Skin epidermis (tissue), 12 donors: ENCODE results near the gene HMCN2.

ENCODE experiments used
- H3K27ac ChIP-seq, 21 experiments: fragments of 200-600 bp; sonication (generic) in 11 of 21; one replicate each; pipeline ENCODE4 v1.5.0; 2020; ENCODE audit warnings: mild to moderate bottlenecking in 3 of 21, inconsistent platforms in 2 of 21, moderate library complexity in 2 of 21
- H3K4me3 ChIP-seq, 7 experiments: fragments of 200-600 bp; sonication (generic) in 2 of 7; one replicate each; pipeline ENCODE4 v1.5.0; 2020; ENCODE audit warnings: inconsistent platforms in 2 of 7, mild to moderate bottlenecking in 2 of 7, moderate library complexity in 1 of 7

HMCN2 gene

DNA sequence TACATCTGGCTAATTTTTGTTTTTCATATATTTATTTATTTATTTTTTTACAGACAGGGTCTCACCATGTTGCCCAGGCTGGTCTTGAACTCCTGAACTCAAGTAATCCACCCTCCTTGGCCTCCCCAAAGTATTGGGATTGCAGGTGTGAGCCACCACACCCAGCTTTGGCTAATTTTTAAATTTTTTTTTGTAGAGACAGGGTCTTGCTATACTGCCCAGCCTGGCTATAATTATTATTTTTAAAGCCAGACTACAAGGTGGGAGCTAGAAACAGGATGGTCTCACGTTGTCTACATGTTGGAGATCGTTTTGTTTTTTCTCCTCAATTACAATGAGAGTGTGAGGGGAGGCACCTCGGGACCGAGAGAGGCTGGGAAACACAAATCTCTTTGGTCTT, 203.0 kb downstream of the HMCN2 start:
- Histone ChIP-seq H3K27ac (no peak overlapping the region), H3K4me3 (no peak overlapping the region)

DNA sequence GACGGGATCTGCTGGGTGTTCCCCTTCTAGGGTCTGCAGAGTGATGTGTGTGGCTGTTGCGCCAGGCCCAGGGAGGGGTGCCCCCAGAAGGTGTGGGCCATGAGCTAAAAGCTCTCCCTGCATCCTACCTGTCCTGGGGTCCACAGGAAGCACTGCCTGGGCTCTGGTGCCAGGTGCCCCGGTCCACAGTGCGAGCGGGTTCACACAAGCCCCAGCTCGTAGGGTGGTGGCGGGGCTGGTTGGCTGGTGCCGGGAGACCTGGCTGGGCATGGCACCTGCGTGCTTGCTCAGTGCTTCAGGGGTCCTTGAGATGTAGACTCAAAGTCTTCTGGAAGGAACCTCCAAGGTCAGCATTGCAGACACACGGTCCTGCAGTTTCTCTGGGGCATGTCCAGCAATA, 204.7 kb downstream of the HMCN2 start:
- Histone ChIP-seq H3K4me3 (no peak overlapping the region), H3K27ac (no peak overlapping the region)

GRCh38 chr9:130470950-130471349, 205.4 kb downstream of the HMCN2 start:
- Histone ChIP-seq H3K4me3 (no peak overlapping the region), H3K27ac (no peak overlapping the region)

GRCh38 chr9:130471411-130472183, 206.0 kb downstream of the HMCN2 start:
- no peak overlapping the region for H3K4me3 ChIP-seq

GRCh38 chr9:130472184-130472705, 206.7 kb downstream of the HMCN2 start:
- H3K4me3 ChIP-seq: no peak overlapping the region
- H3K27ac ChIP-seq: no peak overlapping the region

More at GRCh38 chr9:130471411-130472183, 206.0 kb downstream of the HMCN2 start:
- H3K27ac ChIP-seq: no peak overlapping the region

- Histone ChIP-seq H3K4me3 (no peak overlapping the region), H3K27ac (no peak overlapping the region)
These were observed 207.4 kb downstream of the HMCN2 start for GRCh38 chr9:130473009-130473408.

DNA sequence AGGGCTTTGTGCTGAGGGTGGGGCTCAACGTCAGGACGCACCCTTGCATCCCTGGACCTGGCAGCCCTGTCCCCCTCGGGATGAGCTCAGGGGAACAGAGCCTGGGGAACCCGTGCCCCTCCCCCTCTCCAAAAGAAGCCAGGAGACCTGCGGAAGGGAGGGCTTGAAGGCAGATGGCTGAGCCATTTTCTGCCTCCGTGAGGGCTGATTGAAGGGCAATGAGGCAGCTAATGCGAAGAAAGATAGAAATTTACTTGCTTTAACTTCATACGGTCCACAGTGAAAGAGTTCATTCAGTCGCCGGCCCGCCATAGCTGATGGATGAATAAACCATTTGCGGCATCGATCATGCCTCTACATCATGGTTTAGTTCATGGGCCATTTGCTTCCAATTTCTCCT, 208.0 kb downstream of the HMCN2 start:
- no peak overlapping the region for H3K4me3 ChIP-seq
- no peak overlapping the region for H3K27ac ChIP-seq

DNA sequence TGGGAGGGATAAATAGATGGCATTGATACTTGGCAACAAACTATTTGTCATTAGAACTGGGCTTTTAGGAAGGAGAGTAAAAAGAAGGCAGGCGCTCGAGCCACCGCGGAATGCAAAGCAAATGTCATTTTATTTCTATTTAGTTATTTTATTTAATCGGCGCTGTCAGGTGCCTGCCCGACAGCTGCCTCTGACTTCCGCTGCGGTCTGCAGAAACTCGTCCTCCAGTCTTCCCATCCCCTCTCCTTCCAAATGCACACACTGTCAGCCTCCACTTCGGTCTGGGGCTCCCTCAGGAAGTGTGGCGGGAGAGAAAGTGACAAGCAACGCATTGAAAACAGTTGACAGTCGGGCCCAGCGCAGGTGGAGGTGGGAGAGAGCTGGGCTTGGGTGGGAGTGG, 208.5 kb downstream of the HMCN2 start:
- Histone ChIP-seq H3K27ac (no peak overlapping the region), H3K4me3 (no peak overlapping the region)

DNA sequence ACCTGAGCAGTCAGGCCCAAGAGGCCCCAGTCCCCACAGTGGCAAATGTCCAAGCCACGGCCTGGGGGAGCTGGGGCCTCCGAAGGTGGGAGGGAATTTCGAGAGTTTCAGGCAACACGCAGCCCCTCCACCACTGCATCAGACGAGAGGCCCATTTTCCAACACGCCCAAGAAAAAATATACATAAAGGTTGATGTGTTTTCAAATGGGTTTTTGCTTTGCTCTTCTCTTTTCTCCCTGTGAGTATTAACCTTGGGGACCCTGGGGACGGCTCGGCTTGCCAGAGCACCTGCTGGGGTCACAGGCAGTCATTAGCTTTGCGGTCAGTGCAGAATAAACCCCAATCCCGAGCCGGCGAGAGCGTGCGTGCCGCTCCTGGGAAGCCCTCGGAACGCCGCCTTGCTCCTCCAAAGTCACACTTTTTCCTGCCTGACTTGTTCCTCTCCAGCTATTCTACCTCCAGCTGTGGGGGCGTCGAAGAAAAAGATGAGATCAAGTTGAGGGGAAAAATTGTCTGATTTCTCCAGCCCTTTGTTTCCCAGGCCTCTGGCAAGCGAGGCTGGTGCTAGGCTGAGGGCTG, 210.7 kb downstream of the HMCN2 start:
- Histone ChIP-seq H3K4me3 (no peak overlapping the region), H3K27ac (no peak overlapping the region)

GRCh38 chr9:130477564-130477963, 212.0 kb downstream of the HMCN2 start:
- H3K4me3 ChIP-seq: no peak overlapping the region
- H3K27ac ChIP-seq: no peak overlapping the region

DNA sequence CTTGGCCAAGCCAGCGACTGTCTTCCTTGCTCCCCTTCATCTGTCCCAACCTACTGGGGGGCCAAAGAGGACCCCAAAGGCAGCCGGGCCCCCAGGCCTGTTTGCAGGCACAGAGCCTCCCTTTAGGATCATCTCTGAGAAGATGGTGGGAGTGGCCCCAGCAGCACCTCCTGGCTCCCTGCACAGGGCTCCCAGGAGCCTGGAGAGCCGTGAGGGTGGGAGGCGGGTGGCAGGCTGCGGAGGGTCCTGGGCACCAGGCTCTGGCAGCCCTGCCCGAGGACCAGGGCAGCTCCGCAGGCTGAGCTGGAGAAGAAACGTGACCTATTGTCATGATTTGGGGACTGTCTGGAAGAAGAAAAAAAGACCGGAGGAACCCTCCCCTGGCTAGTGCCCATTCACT, 212.6 kb downstream of the HMCN2 start:
- H3K4me3 ChIP-seq: no peak overlapping the region

DNA sequence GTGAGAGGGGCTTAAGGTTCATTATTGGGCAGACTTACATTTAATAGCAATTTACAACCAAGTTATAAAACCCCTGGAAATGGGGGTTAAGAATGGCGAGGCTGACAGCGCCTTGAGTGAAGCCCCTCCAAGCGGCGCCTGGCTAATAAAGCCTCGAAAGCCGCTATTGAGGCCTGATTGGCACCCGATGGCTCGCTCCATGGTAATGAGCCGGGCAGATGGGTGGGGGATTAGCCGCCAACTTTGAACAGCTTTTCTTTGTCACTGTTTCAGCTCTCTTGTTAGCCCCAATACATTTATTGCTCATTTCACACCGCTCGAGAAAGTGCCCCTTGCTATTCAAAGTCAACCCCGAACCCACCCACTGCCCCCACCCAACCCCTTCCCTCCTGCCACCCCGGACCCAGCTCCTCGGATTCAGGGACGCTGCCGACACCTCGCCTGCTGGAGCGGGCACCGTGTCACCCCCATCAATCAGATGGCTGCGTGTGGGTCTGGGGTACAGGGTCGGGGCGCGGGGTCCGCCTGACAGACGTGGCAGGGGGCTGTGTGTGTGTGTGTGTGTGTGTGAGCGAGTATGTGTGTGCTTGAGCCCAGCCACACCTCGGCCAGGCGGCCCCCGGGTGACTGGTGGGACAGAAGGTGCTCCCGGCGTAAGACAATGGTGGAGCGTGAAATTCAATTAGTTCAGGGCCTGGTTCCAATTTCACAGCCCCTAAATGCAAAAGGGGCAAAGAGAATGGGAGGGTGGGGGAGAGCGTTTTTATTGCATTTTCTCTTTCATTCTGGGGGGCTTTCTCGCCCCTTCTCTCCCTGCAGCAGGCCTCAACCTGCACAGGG, 213.4 kb downstream of the HMCN2 start:
- Histone ChIP-seq H3K4me3 (no peak overlapping the region), H3K27ac (no peak overlapping the region)

More for the DNA sequence above, 212.6 kb downstream of the HMCN2 start:
- no peak overlapping the region for H3K27ac ChIP-seq

DNA sequence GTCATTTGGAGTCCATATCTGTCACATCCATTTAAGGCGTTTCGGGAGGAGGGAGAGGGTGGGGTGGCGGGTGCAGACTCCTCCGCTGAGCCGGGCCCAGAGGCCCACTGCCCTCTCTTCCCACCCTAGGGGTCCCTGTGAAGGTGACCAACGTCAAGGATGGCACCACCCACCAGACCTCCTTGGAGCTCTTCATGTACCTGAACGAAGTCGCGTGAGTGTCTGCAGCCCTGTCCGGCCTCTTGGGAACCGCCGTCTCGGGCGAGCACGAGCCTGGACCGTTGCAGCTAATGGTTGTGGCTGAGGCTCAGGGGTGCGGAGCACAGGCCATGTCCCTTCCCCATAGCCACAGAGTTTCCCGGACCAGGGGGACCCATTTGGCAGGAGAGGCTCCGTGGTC, 214.0 kb downstream of the HMCN2 start:
- Histone ChIP-seq H3K27ac (no peak overlapping the region), H3K4me3 (no peak overlapping the region)

GRCh38 chr9:130480673-130481072, 215.1 kb downstream of the HMCN2 start:
- Histone ChIP-seq H3K27ac (no peak overlapping the region), H3K4me3 (no peak overlapping the region)

DNA sequence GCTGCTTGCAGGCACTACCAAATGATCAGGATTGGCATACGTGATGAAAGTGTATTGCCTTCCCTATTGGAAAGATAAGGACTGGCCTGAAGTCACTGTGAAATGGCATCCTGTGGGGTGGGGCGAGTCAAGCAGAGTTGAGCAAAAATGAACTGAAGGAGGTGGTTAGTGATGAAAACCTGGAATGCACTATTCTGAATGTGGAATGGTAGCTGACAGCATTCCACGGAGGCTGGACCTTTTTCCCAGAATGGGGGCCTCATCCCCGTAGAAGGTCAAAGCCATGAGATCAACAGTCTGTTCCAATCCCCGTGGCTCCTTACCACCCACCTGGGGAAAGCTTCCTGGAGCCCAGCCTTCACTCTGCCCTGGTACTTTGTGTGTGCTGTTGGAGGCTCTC, 216.9 kb downstream of the HMCN2 start:
- H3K27ac ChIP-seq: no peak overlapping the region
- H3K4me3 ChIP-seq: no peak overlapping the region

- H3K27ac ChIP-seq: no peak overlapping the region
- H3K4me3 ChIP-seq: no peak overlapping the region
These were observed 217.9 kb downstream of the HMCN2 start for GRCh38 chr9:130483371-130483971.
